HG02571 (cell line): ENCODE measurements around the gene HMCN2.
"Not testable (repeated sequence)": the region's sequence is repeated elsewhere in the genome, so short reads cannot be mapped to it uniquely, and the experiment has no call there.

ENCODE experiments used
- ATAC-seq: cut with Tn5 transposase; IDR thresholded peaks from one replicate; pipeline ENCODE4 v1.9.1; 2021; ENCODE audit warnings: mild to moderate bottlenecking, moderate library complexity; ENCODE audit not compliant: unreplicated experiment

HMCN2 gene

DNA sequence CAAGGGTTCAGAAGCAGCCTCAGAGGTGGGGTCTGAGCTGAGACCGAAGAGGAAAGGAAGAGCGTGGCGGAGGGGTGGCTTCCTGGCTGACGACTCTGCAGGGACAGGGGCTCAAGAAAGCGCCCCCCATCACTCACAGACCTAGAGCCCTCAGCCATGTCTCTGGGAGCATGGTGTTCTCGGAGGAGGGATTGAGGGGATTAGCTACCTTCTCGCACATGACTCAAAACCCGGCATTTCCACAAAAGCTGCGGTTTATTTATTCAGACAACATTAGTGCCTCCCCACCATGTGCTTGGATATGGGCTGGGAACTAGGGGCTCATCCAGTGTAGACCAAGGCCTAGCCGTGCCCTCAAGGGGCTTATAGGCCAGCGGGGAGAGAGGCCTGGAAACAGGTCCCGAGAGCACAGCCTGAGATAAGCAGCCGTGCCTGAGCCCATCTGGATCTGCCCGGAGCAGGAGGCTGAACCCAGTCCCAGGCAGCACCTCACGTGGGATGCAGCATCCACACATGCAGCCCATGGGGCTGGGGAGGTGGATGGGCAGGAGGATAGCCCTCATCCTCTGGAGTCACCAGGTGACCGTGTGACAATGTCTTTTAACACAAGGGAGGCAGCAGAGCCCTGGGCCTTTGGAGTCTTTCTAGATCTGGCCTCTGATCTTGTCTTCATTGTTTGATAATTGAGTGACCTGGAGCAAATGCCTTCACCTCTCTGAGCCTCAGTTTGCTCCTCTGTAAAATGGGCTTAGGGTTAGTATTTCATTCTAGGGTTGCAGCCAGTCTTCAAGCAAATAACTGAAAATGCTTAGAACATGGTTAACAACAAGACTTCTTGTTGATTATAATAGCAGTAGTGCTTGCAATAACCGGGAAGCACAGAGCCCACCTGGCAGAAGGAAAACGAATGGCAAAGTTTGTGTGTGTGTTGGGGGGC lies 878 bp upstream of the HMCN2 start:
- ATAC-seq: no peak

GRCh38 chr9:130266236-130267098 lies 907 bp downstream of the HMCN2 start:
- no peak for ATAC-seq

DNA sequence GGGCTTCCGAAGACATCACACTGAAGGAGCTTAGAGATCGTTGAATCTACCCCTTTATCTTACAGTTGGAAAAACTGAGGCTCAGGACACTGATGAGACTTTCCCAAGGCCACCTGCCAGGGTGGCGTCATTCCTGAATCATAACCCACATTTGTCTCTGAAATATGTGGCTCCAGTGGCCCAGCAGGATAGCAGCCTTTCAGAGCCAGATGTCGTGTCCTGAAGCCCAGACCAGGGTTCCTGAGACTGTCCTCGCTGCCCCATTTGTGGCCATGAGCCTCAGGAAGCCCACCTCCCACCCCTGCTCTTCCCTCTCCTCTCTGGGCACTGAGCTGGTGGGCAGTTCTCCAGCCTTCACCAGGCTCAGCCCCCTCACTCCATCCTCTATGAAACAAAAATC lies 2.4 kb downstream of the HMCN2 start:
- no peak for ATAC-seq

GRCh38 chr9:130268521-130269211 lies 3.1 kb downstream of the HMCN2 start:
- ATAC-seq: no peak

DNA sequence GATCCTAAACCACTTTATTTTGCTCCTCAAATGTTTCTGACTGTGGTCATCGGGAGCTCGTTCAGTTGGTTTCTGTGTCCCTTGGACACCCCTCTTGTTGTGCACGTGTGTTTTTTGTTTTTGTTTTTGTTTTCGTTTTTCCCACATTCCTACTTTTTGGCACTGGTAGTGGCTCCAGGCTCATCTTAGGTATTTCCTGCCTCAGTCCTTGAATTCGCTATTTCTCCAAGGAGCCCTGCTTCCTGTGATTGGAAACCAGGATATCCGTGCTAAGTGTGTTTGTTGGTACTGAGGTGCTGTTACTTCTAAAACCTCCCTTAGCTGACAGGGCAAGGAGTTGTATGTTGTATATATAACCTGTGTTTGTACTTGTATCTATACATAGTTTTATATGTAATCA lies 5.9 kb downstream of the HMCN2 start:
- ATAC-seq: no peak

- no peak for ATAC-seq
Measured at GRCh38 chr9:130275156-130275555, 9.6 kb downstream of the HMCN2 start.

- ATAC-seq: no peak
Measured at GRCh38 chr9:130276121-130276520, 10.6 kb downstream of the HMCN2 start.

GRCh38 chr9:130276955-130277354 lies 11.4 kb downstream of the HMCN2 start:
- ATAC-seq: no peak

GRCh38 chr9:130277525-130277924 lies 12.0 kb downstream of the HMCN2 start:
- ATAC-seq: not testable (repeated sequence)

DNA sequence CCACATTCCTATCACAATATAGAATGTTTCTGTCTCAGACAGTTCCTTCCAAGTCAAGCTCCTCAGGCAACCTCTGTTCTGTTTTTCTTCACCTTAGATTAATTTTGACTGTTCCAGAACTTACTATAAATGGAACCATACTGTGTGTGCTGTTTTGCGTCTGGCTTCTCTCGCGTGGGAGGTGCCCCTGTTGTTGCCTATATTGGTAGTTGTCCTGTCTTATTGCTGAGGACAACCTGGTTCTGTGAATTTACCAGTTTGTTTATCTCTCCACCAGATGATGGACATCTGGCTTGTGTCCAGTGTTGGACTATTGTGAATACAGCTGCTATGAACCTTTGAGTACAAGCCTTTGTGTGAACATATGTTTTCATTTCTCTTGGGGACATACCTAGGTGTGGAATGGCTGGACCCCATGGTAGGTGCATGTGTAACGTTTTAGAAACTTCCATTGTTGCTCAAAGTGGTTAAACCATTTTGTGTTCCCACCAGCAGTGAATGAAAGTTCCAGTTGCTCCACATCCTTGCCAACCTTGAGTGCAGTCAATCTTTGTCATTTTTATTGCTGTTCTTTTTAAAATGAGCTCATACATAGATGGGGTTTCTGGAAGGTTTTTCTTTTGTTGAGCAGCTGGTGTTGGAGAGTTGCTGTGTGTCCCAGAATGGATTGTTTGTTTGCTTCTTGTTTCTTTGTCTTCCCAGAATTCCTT lies 18.1 kb downstream of the HMCN2 start:
- ATAC-seq: no peak

- no peak for ATAC-seq
Measured at GRCh38 chr9:130284249-130284625, 18.7 kb downstream of the HMCN2 start.

DNA sequence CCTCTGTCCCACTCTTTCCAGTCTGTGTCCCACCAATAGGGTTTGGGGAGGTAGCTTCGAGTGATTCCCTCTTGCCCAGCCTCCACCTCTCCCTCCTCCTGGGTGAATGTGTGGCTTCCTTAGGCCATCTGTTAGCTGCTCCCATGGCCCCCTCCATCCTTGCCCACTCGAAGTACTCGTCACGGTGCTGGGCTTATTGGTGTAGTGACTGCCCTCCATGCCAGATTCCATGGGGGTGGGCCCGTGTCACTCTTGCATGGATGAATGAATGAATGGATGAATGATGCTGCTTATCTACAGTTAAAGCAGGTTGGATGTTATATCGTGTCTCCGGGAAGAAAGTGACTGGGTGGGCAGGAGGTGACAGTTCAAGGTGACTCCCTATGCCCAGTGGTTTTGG lies 19.1 kb downstream of the HMCN2 start:
- ATAC-seq: no peak

DNA sequence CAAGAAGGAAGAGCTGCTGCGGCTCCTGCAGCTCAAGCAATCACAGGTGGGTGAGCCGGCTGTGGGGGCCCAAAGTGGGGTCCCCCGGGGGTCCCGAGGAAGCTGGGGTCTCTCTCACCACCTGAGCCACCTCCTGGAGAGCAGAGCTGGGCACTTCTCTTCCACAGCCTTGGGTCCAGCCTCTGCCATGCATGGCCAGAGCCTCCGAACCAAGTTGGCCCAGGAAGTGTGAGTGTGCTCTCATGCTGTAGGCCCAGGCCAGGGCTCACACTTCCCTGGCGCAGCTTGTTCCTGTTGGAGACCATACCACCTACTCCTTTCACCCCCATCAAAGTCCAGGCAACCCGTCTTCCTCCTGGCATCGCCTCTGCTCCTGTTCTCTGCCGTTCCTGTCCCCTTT lies 19.7 kb downstream of the HMCN2 start:
- no peak for ATAC-seq

DNA sequence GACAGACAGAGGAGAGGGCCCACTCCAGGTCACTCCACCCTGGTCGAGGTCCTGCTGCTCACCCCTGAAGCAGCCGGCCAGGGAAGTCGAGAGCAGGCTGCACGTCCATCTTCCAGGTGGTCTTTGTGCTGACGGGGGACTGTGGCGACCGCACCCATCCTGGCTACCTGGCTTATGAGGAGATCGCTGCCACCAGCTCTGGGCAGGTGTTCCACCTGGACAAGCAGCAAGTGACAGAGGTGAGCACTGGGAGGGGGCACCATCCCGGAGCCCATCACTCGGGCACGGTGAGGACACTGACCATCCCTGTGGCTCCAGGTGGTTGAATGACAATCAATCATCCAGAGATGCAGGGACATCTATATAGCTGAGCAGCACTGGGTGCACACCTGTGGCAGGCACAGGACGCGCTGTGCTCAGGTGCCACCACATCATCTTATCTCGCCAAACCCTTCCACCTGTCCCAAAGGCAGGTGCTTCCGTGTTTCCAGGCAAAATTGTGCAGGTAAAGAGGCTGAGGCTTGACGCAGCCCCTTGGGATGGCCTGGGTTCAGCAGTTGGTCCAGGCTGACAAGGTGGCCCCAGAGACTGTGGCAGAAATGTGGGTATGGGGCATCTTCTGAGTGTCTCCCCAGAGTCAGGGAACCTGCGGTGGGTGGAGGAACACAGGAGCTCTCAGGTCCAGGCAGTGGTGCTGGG lies 20.7 kb downstream of the HMCN2 start:
- no peak for ATAC-seq

GRCh38 chr9:130286781-130287428 lies 21.3 kb downstream of the HMCN2 start:
- no peak for ATAC-seq

DNA sequence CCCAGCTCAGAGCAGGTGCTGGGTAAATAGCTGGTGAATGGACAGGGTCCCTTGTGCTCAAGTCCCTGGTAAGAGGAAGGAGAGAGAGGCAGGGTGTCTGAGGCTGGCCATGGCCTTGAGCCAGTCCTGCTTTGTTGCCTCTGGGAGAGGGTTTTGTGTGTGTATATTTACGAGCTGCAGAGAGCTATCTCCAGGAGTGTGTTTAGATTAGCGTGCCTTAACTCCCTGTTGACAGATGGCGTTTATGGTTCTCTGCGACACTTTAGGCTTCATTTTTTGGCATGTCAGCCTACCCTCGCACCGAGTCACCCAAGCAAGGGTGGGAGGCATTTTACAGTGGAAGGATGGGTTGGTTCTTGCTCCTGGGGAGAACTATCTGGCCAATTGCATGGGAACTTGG lies 22.2 kb downstream of the HMCN2 start:
- ATAC-seq: no peak

GRCh38 chr9:130288393-130288792 lies 22.8 kb downstream of the HMCN2 start:
- no peak for ATAC-seq

- ATAC-seq: no peak
Measured at GRCh38 chr9:130288926-130289690, 23.5 kb downstream of the HMCN2 start.

DNA sequence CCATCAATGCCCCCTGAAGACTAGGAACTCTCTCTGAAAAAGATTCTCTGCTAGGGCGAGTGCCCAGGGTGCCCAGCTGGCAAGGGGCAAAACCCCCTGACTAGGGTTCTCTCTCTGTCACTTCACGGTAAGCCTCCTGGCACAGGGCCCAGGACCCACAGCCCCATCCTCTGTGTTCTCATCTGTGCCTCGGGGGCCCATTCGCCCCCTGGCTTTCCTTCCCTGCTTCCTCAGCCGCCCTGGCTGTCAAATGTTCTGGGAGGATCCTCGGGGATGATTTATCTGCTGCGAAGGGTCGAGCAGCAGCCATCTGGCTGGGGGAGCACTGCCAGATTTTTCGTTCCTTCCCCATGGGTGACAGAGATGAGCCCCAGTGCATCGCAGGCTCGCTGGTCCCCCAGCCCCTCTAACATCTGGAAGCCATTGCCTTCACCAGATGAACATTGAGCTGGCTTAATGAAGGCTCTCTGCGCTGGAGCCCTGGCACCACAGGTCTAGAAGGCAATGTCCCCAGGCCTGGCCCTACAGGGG lies 24.2 kb downstream of the HMCN2 start:
- no peak for ATAC-seq
